ENCODE measurements around the gene OTOP3. TPM values are rescaled to one million over a fixed set of nuclear protein-coding genes. Genes with fewer than 3 reads are reported as not detected.

Gene OTOP3
- total and polyA plus RNA-seq, 2 experiments from 2014 or later, result not detected

GRCh38 chr17:74890554-74890953, 45.1 kb upstream of the OTOP3 start:
- no peaks in the 10 kb centered on the region for H4K20me1 ChIP-seq (replicated peaks; ENCODE audit: insufficient read depth)
- Mint-ChIP-seq H3K36me3 (ENCODE audit: low read depth) (no peaks in the 10 kb centered on the region), H3K4me1 (peaks cover 13% of the 10 kb centered on the region; the same call in 2 of the 3 replicates), H3K27ac (no peak overlapping the region), H3K27me3 (ENCODE audit: insufficient read depth, low read depth, poor library complexity) (peaks cover 48% of the 10 kb centered on the region), H3K9me3 (no peaks in the 10 kb centered on the region), H3K4me3 (no peak overlapping the region)
- no peak overlapping the region for H3K4me2 ChIP-seq
- no peaks in the 10 kb centered on the region for H3F3A ChIP-seq (replicated peaks; ENCODE audit: low read depth)
- no peak overlapping the region for H2AFZ ChIP-seq
- 0 out of 2 replicates have a peak, but pooled peaks cover 3% of the 10 kb centered on the region for H3K4me1 ChIP-seq (ENCODE audit: insufficient read depth)
- no peaks in the 10 kb centered on the region for H3K36me3 ChIP-seq (ENCODE audit: insufficient read depth)
- H3K79me2 ChIP-seq (replicated peaks; ENCODE audit: insufficient read depth), result no peaks in the 10 kb centered on the region
- H3K27ac ChIP-seq (ENCODE audit: low read depth), result no peak overlapping the region
- H3K4me3 ChIP-seq, result no peak overlapping the region
- peaks cover 46% of the 10 kb centered on the region for H3K27me3 ChIP-seq (ENCODE audit: insufficient read depth)
- ATAC-seq (no peak), DNase-seq (ENCODE audit: low spot score) (no peak)
- no peaks in the 10 kb centered on the region for H3K9me2 ChIP-seq (ENCODE audit: insufficient read depth)
- TF ChIP-seq EZH2phosphoT487 (IDR thresholded peaks at IDR 0.05; ENCODE audit: unreplicated experiment), result no peak
- no peak for TF ChIP-seq NANOG (IDR thresholded peaks at IDR 0.05; ENCODE audit: borderline replicate concordance)
- no peak for TF ChIP-seq JUNB (IDR thresholded peaks at IDR 0.05; ENCODE audit: unreplicated experiment)
- TF ChIP-seq ZNF114 (CRISPR knock-in tag; IDR thresholded peaks at IDR 0.05), result no peak
- no peak for TF ChIP-seq ETS1 (IDR thresholded peaks at IDR 0.05)
- TF ChIP-seq CREB1 (CRISPR knock-in tag; IDR thresholded peaks at IDR 0.05; ENCODE audit: low read depth), result no peak
- no peak for TF ChIP-seq ZNF331 (CRISPR knock-in tag; IDR thresholded peaks at IDR 0.05; ENCODE audit: low read depth)
- TF ChIP-seq EZH2 (IDR thresholded peaks at IDR 0.05; ENCODE audit: low read depth, unreplicated experiment), result no peak
- no peak for TF ChIP-seq CTCF (conservative IDR thresholded peaks at IDR 0.05; ENCODE audit: low read depth in 2 of 2)
- no peak for TF ChIP-seq STAT1 (IDR thresholded peaks at IDR 0.05; ENCODE audit: unreplicated experiment)
- TF ChIP-seq ZNF462 (CRISPR knock-in tag; IDR thresholded peaks at IDR 0.05), result no peak
- TF ChIP-seq POLR2AphosphoS5 (IDR thresholded peaks at IDR 0.05; ENCODE audit: low read depth), result no peak

All from GM23338 (cell line).